GM19463 (cell line): ENCODE results near the gene LITAF.

Experiments
- ATAC-seq: cut with Tn5 transposase; IDR thresholded peaks from one replicate; pipeline ENCODE4 v1.9.1; 2021; ENCODE audit warnings: mild to moderate bottlenecking, moderate library complexity; ENCODE audit not compliant: unreplicated experiment

The LITAF gene

GRCh38 chr16:11586856-11587642 lies at the start of gene LITAF:
TSS of gene LITAF (minus strand) at chr16:11586919. CDS start at chr16:11556730, 30,189 bp downstream.
- peak; percentile 58 for ATAC-seq

GRCh38 chr16:11636172-11636721 lies 49.5 kb upstream of the LITAF start:
- no peak for ATAC-seq

GRCh38 chr16:11635679-11636171 lies 49.0 kb upstream of the LITAF start:
- no peak for ATAC-seq

GRCh38 chr16:11635113-11635652 lies 48.5 kb upstream of the LITAF start:
- ATAC-seq: no peak

GRCh38 chr16:11634312-11634711 lies 47.6 kb upstream of the LITAF start:
- no peak for ATAC-seq

- ATAC-seq: no peak
Observed at GRCh38 chr16:11633113-11633512, 46.4 kb upstream of the LITAF start.

- ATAC-seq: no peak
Observed at GRCh38 chr16:11632455-11632939, 45.8 kb upstream of the LITAF start.

GRCh38 chr16:11631214-11631613 lies 44.5 kb upstream of the LITAF start:
- ATAC-seq: no peak

- ATAC-seq: no peak
Observed at GRCh38 chr16:11630768-11631056, 44.0 kb upstream of the LITAF start.

GRCh38 chr16:11630046-11630767 lies 43.5 kb upstream of the LITAF start:
- ATAC-seq: no peak

- no peak for ATAC-seq
Observed at GRCh38 chr16:11629071-11630030, 42.6 kb upstream of the LITAF start.

- no peak for ATAC-seq
Observed at GRCh38 chr16:11627822-11628457, 41.2 kb upstream of the LITAF start.

- no peak for ATAC-seq
Observed at GRCh38 chr16:11627292-11627663, 40.6 kb upstream of the LITAF start.

- ATAC-seq: no peak
Observed at GRCh38 chr16:11626657-11627291, 40.1 kb upstream of the LITAF start.

GRCh38 chr16:11625769-11626168 lies 39.0 kb upstream of the LITAF start:
- no peak for ATAC-seq

GRCh38 chr16:11624636-11625607 lies 38.2 kb upstream of the LITAF start:
- ATAC-seq: no peak

GRCh38 chr16:11624205-11624604 lies 37.5 kb upstream of the LITAF start:
- no peak for ATAC-seq

GRCh38 chr16:11621920-11622651 lies 35.4 kb upstream of the LITAF start:
- ATAC-seq: no peak
